ENCODE measurements around the gene ALLC. TPM values are rescaled to one million over a fixed set of nuclear protein-coding genes. Genes with fewer than 3 reads are reported as not detected.

Gene ALLC
- total and polyA plus RNA-seq, 10 of the 15 experiments (the other 5 are each of a cell fraction or from before 2014, with no cell fraction given) = 0.05 TPM; not detected in 9

- FAIRE-seq = no peak
These were observed 55.0 kb downstream of the ALLC start for GRCh38 chr2:3712831-3713503.

More at GRCh38 chr2:3712831-3713503, 55.0 kb downstream of the ALLC start:
- WGBS (ENCODE audit: insufficient coverage, insufficient replicate concordance, low lambda C conversion rate, missing lambda C conversion rate) = 38% methylated on average over 10 of the region's 10 CpGs
- no TSS peak for BruUV-seq (replicated peaks)
- H3K4me3 ChIP-seq = no peak overlapping the region
- DNase-seq (ENCODE audit: low read depth, low spot score) (no peak), ATAC-seq (no peak)
- intact Hi-C loops (cut with micrococcal nuclease; ENCODE audit: unreplicated experiment) (no loop called here), in situ Hi-C loops (cut with MboI) (no loop called here)
- H3K9me3 ChIP-seq (replicated peaks; ENCODE audit: control insufficient read depth, insufficient read depth, low read length) = no peaks in the 10 kb centered on the region
- no peaks in the 10 kb centered on the region for H3K79me2 ChIP-seq (ENCODE audit: control insufficient read depth, insufficient read depth, low read length)
- H2AFZ ChIP-seq (ENCODE audit: control insufficient read depth, low read depth, low read length) = no peak overlapping the region
- ChIA-PET CTCF (no interaction called here), POLR2A (no interaction called here), RAD21 (ENCODE audit: unreplicated experiment) (interaction anchor here (0.7 kb wide), 1 partner anchor 19 kb away, joined by 4 read pairs; no protein-coding TSS in a partner anchor), SMC1A (ENCODE audit: uncharacterized antibody, unreplicated experiment) (no interaction called here)
- no peaks in the 10 kb centered on the region for H4K20me1 ChIP-seq (ENCODE audit: control insufficient read depth, insufficient read depth)
- H3K36me3 ChIP-seq (ENCODE audit: control insufficient read depth in 2 of 2, insufficient read depth in 2 of 2, low read length in 1 of 2) = no peaks in the 10 kb centered on the region; a peak in 1 of 4 replicates
- no peak overlapping the region for H3K9ac ChIP-seq (ENCODE audit: control insufficient read depth, insufficient read depth, low read length)
- no peaks in the 10 kb centered on the region for H3K4me1 ChIP-seq (ENCODE audit: control insufficient read depth, insufficient read depth, low read length)
- no peak overlapping the region for H3K27ac ChIP-seq (ENCODE audit: control insufficient read depth, insufficient read depth)
- 0 out of 4 replicates have a peak, but pooled peaks cover 1 to 4% of the 10 kb centered on the region in 2 experiments for H3K27me3 ChIP-seq (replicated peaks in 1 of 2; ENCODE audit: control insufficient read depth in 2 of 2, insufficient read depth in 2 of 2, low read length in 1 of 2)
- TF ChIP-seq KAT2A (conservative IDR thresholded peaks at IDR 0.05; ENCODE audit: control insufficient read depth, low read depth, low read length) (no peak), MYB (IDR thresholded peaks at IDR 0.05; ENCODE audit: borderline replicate concordance, low read depth, low read length) (no peak), CHD2 (IDR thresholded peaks at IDR 0.05; ENCODE audit: borderline replicate concordance, low read depth, low read length) (no peak), USF2 (IDR thresholded peaks at IDR 0.05; ENCODE audit: borderline replicate concordance, low read depth, low read length) (no peak), HDAC2 (IDR thresholded peaks at IDR 0.05) (no peak), SMAD5 (IDR thresholded peaks at IDR 0.05; ENCODE audit: low read depth) (no peak), STAT3 (IDR thresholded peaks at IDR 0.05; ENCODE audit: low read depth, low read length) (no peak), FOXK2 (IDR thresholded peaks at IDR 0.05) (no peak), SMARCA5 (IDR thresholded peaks at IDR 0.05) (no peak), TAF1 (IDR thresholded peaks at IDR 0.05; ENCODE audit: borderline replicate concordance, low read depth, low read length) (no peak), FOXM1 (IDR thresholded peaks at IDR 0.05; ENCODE audit: low read depth, low read length) (no peak), POLR2AphosphoS5 (IDR thresholded peaks at IDR 0.05; ENCODE audit: low read length) (no peak), MTA3 (IDR thresholded peaks at IDR 0.05; ENCODE audit: borderline replicate concordance, low read length) (no peak), EZH2 (IDR thresholded peaks at IDR 0.05; ENCODE audit: borderline replicate concordance, control insufficient read depth, low read depth, low read length) (no peak), SUZ12 (IDR thresholded peaks at IDR 0.05; ENCODE audit: unreplicated experiment) (no peak), SIN3A (IDR thresholded peaks at IDR 0.05; ENCODE audit: low read depth, low read length) (no peak), IRF4 (IDR thresholded peaks at IDR 0.05; ENCODE audit: low read depth, low read length) (no peak), ZBTB40 (IDR thresholded peaks at IDR 0.05; ENCODE audit: borderline replicate concordance) (no peak), ZNF384 (IDR thresholded peaks at IDR 0.05; ENCODE audit: borderline replicate concordance, low read depth, low read length) (no peak)
- no peak overlapping the region for H3K4me2 ChIP-seq (ENCODE audit: control insufficient read depth, insufficient read depth)

All from GM12878 (cell line).